Peyer's patch (tissue), 4 donors: ENCODE measurements around the gene MCRIP2. TPM values are rescaled to one million over a fixed set of nuclear protein-coding genes. Genes with fewer than 3 reads are reported as not detected.

Source experiments
- DNase-seq, 3 donors: peaks; one replicate each; pipeline ENCODE4 v3.0.0-alpha.2; 2017 to 2019
- H3K27ac ChIP-seq, 4 donors: fragments of 200-600 bp; sonication (generic); one replicate each; pipeline ENCODE4 v1.5.1; 2016 to 2019
- H3K27me3 ChIP-seq, 2 donors: fragments of 200-600 bp; sonication (generic); one replicate each; pipeline ENCODE4 v1.5.1; 2019
- H3K36me3 ChIP-seq, 3 donors: fragments of 200-600 bp; sonication (generic); one replicate each; pipeline ENCODE4 v1.5.1; 2016 to 2019
- H3K4me1 ChIP-seq, 4 donors: fragments of 200-600 bp; sonication (generic); one replicate each; pipeline ENCODE4 v1.5.1; 2016 to 2019
- H3K4me3 ChIP-seq, 4 donors: fragments of 200-600 bp; sonication (generic); 1 replicate in 3 of 4; 2 replicates in 1 of 4; pipeline ENCODE4 v1.5.1; 2016 to 2019; ENCODE audit warnings: mild to moderate bottlenecking in 1 of 4
- H3K9me3 ChIP-seq, 4 donors: fragments of 200-600 bp; sonication (generic); one replicate each; pipeline ENCODE4 v1.5.1; 2016 to 2019; ENCODE audit warnings: mild to moderate bottlenecking in 1 of 4
- CTCF ChIP-seq, 6 experiments: fragments of 450-650 bp in 4 of 6; fragments of 200-600 bp in 2 of 6; sonication (generic) in 1 of 6; IDR thresholded peaks; one replicate each; pipeline ENCODE4 v1.5.1; 2017 to 2019; ENCODE audit warnings: antibody characterized with exemption in 6 of 6, mild to moderate bottlenecking in 3 of 6, moderate library complexity in 1 of 6
- POLR2A ChIP-seq, 2 donors: fragments of 450-650 bp; IDR thresholded peaks; one replicate each; pipeline ENCODE4 v1.5.1; 2017; ENCODE audit warnings: antibody characterized with exemption in 2 of 2, mild to moderate bottlenecking in 2 of 2, moderate library complexity in 2 of 2
- total RNA-seq, 4 donors: library from RNA; depleted of rRNA; stranded (reverse); fragments of >200 nt; gene quantifications; one replicate each; pipeline ENCODE4 v1.1.0, GENCODE V29; 2016

Gene MCRIP2
- total RNA-seq, 4 donors from 2014 or later = 114 to 260 (median 222) TPM

DNA sequence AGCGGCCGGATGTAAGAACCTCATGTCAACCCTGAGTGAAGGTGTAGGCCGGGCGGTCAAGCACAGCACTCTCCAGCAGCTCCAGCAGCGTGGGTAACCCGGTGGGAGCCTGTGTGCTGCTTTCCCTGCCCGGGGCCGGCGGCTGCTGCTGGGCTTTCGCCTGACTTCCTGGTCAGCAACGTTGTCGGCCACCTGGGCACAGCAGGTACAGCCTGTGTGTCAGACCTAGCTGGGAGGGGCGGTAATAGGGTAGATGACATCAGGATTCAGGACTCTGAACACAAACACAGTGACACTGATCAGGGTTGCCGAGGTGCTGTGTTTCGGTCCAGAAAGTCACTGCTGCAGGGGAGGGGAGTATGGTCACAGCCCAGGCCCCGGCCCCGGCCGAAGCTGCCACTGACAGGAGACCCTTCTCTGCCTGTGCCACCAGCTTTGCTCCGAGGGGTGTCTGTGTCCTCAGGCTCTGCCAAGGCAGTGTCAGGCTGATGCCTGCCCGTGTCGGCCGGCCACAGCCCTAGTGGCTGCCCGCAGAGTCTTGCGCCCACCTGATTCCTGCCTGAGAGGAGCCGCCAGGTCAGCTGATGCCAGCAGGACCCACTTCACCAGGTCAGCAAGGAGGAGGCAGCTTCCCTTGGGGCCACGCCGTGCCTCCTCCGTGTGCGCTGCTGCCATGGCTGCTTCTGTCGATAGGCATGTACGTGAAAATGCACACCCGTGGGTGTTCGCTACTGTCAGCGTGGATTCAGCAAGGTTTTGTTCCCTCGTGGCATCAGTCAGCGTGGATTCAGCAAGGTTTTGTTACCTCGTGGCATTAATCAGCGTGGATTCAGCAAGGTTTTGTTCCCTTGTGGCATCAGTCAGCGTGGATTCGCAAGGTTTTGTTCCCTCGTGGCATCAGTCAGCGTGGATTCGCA is 42.5 kb upstream of the MCRIP2 start:
- Histone ChIP-seq H3K27ac (no peak overlapping the region), H3K9me3 (no peaks in the 10 kb centered on the region), H3K36me3 (peaks cover 0 to 27% (median 0%) of the 10 kb centered on the region in 3 donors), H3K4me3 (no peak overlapping the region), H3K4me1 (peaks cover 0 to 14% (median 0%) of the 10 kb centered on the region in 4 donors), H3K27me3 (no peaks in the 10 kb centered on the region)
- DNase-seq = no peak
- TF ChIP-seq CTCF (IDR thresholded peaks at IDR 0.05) (no peak), POLR2A (IDR thresholded peaks at IDR 0.05) (no peak)

DNA sequence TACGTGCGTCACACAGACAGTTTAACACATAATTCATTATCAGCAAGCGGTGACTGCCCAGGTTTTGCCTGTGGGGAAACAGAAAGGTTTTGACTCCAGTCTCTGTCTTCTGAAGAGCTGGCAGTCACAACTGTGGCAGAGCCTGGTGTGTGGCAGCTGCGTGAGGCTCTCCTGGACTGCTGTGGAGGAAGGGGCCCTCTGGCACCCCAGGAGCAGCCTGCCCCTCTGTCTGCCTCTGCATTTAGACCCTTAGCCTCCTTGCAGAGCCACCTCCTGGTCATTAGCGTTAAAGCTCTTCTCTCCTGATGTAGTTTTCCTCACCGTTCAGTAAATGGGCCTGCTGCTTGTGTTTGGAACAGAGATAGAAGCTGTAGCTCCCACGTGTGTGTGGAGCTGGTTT is 40.8 kb upstream of the MCRIP2 start:
- DNase-seq = no peak
- TF ChIP-seq CTCF (IDR thresholded peaks at IDR 0.05) (peak in 3 of 6 experiments; percentile 16 to 25 (median 18)), POLR2A (IDR thresholded peaks at IDR 0.05) (no peak)
- Histone ChIP-seq H3K4me1 (no peaks in the 10 kb centered on the region), H3K36me3 (peaks cover 0 to 27% (median 0%) of the 10 kb centered on the region in 3 donors), H3K27me3 (no peaks in the 10 kb centered on the region), H3K9me3 (no peaks in the 10 kb centered on the region), H3K4me3 (no peak overlapping the region), H3K27ac (no peak overlapping the region)

- Histone ChIP-seq H3K9me3 (no peaks in the 10 kb centered on the region), H3K4me3 (no peak overlapping the region), H3K36me3 (peaks cover 0 to 11% (median 0%) of the 10 kb centered on the region in 3 donors), H3K27ac (no peak overlapping the region), H3K27me3 (no peaks in the 10 kb centered on the region), H3K4me1 (no peaks in the 10 kb centered on the region)
- TF ChIP-seq CTCF (IDR thresholded peaks at IDR 0.05) (no peak), POLR2A (IDR thresholded peaks at IDR 0.05) (no peak)
- no peak for DNase-seq
Observed at GRCh38 chr16:603933-604332, 37.7 kb upstream of the MCRIP2 start.

DNA sequence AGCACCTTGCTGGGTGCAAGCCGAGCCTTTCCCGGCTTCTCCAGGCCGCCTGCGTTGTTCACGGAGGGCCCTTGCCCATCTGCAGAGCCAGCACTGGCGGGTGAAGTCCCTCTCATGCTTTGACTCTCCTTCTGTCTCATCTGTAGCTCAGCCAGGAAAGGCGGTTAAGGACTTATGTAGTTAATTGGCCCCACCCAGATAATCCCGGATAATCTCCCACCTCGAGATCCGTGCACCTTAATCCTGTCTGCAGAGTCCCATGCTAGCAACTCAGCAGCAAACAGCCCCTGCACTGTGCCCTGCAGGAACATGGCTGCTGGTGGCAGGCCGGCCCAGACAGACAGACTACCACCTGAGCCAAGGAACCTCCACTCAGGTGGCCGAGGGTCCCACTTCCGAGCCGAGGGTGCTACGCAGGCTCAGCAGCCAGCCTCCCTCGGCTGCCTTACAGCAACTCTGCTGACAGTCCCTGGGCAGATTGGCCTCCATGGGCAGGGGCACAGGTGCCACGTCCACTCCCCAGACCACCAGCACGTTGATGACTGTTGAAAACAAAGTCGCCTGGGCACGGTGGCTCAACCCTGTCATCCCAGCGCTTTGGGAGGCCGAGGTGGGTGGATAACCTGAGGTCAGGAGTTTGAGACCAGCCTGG is 34.8 kb upstream of the MCRIP2 start:
- Histone ChIP-seq H3K27me3 (no peaks in the 10 kb centered on the region), H3K36me3 (no peaks in the 10 kb centered on the region), H3K4me1 (peaks cover 0 to 11% (median 2%) of the 10 kb centered on the region in 4 donors), H3K4me3 (no peak overlapping the region), H3K27ac (no peak overlapping the region), H3K9me3 (no peaks in the 10 kb centered on the region)
- DNase-seq = no peak
- TF ChIP-seq CTCF (IDR thresholded peaks at IDR 0.05) (no peak), POLR2A (IDR thresholded peaks at IDR 0.05) (no peak)

DNA sequence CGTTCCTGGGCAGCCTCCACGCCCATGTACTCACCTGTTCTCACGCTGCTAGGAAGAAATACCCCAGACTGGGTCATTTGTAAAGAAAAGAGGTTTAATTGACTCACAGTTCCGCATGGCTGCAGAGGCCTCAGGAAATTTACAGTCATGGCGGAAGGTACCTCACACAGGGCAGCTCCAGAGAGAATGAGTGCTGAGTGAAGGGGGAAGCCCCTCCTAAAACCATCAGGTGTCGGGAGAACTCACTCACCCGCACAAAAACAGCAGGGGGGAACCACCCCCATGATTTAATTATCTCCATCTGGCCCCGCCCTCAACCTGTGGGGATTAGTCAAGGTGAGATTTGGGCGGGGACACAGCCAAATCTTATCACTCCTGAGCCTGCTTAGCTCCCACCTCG is 33.6 kb upstream of the MCRIP2 start:
- no peaks in the 10 kb centered on the region for H3K9me3 ChIP-seq
- H3K27me3 ChIP-seq = no peaks in the 10 kb centered on the region
- DNase-seq = no peak
- TF ChIP-seq POLR2A (IDR thresholded peaks at IDR 0.05) (no peak), CTCF (IDR thresholded peaks at IDR 0.05) (no peak)
- H3K4me3 ChIP-seq = no peak overlapping the region
- peaks cover 0 to 11% (median 2%) of the 10 kb centered on the region in 4 donors for H3K4me1 ChIP-seq
- no peak overlapping the region for H3K27ac ChIP-seq
- H3K36me3 ChIP-seq = no peaks in the 10 kb centered on the region
